Activated CD4-positive, alpha-beta T cell treated with anti-CD3 and anti-CD28 coated beads for 24 hours (primary cell): ENCODE measurements around the gene SEC16A.

Experiments
- DNase-seq, 2 donors: peaks; one replicate each; pipeline ENCODE4 v3.0.0-alpha.2; 2020; ENCODE audit warnings: low read depth in 2 of 2

SEC16A gene

DNA sequence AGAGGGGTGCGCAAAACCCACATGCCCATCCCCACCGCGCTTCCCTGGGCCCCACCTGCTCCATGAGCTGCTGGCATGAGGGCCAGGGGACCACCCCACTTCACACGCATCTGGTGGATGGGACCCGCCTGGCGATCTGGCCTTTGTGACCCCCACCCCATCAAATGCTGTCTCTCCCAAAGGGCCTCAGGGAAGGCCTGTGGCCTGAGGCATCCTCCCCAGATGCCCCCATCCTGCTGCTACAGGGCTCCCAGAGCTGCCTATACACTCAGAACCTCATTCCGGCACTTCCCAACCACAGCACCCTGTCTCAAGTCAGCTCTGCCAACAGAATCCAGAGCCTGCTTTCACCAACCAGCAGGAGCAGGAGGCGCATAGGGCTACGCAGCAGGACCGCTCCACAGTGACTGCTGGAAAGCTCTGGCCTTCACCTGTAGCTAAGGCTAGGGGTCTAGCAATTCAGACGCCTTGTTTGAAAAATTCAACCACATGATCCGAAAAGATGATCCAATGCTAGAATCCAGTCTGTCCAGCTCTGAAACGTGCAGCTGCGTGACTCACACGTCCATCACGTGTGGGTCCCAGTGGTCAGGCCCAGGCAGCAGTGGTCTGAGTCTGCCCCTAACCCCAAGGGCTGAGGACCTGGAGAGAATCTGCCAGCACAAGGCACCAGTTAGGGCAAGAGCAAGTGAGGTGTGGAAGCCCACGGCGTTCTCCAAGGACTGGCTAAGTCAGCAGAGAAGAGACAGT is 81.5 kb downstream of the SEC16A start:
- DNase-seq: no peak

DNA sequence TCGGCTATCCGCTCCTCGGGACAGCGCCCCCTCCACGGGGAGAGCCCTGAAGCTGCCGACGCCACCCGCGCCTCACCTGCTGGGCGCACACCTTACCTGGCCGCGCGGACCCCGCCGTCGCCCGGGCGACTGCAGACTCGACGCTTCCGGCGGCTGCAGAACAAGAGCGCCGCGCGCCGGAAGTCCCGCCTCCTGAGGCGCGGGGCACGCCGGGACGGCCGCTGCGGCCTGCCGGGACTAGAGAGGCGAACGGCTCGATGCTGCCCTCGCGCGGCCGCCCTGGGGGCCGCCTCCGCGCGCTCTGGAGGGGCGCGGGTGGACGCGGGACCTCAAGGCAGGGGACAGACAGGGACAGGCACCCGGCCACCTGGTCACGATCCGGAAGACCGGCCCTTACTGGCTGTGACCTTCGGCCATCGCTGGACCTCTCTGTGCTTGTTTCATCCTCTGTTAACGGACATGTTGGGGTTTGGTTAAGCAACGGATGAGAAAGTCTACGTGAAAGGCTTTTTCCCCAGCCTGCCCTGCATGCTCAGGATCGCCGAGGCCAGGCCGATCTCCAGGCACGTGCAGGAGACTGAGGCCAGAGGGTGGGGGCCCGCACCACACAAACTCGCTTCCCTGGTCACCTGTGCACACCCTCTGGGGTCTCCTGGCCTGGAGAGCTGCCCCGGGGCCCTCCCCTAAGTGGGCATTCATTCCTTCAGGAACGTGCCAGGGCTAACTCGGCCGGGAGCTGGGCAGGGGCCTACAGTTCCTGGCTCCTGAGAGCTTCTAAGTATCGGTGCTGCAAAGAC is 82.6 kb downstream of the SEC16A start, which contains the start of gene SNAPC4:
SNAPC4 (minus strand) TSS at position 133 of the 797 bp plus-strand sequence. CDS start 1,742 bp downstream, outside the sequence.
- peak; percentile 81 to 82 for DNase-seq

DNA sequence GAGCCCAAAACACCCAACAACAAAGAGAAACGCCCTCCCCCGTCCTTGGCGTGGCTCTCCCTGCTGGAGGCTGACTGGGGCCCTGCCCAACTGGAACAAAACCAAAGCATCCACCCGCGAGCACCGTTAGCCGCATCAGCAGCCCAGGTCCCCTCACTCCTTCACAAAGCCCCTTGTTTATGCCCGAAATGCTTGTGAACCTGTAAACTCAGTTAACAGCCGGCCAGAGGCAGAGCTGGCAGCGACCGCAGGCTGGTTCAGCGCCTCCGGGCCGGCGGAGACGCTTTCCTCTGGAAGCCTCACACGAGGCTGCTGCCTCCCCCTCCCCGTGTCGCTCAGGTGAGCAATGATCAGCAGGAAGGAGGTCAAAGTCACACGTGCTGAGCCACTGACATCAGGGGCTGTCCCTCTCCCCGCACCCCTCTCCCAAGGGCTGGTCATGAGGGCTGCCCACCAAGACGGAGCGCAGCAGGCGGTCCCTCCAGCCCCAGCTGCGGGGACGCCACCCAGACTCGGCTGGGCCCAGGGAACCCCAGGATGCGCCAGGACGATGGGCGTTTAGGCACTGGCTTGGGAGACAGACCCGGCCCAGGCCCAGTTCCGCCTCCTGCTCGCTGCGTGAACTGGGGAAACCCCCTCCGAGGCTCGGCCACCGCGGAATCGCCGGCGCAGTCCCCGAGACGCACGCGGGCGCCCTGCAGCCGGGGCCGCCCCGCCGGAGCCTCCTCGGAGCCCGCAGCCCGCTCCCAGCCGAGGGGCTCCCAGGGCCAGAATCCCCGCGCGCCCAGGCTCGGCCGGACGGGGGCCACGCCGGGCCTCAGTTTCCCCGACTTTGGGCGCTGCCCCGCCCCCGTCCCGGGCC is 83.4 kb downstream of the SEC16A start:
- no peak for DNase-seq

DNA sequence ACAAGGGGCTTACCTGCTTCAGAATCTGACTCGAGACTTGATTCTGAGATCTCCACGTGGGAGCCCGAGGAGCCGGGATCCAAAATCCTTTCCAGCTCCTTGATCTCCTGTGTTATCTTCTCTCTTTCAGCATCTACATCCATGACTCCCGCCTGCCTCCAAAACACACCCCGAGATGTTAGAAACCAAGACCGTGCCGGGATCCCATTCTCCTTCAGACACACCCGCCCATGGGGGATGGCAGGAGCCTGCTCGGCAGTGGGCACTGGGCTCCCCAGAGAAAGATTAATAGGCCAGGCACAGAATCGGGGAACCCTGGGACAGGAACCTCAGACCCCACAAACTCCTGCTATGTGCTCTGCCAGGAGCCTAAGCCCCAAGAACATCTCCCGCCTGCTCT is 84.6 kb downstream of the SEC16A start:
- no peak for DNase-seq

DNA sequence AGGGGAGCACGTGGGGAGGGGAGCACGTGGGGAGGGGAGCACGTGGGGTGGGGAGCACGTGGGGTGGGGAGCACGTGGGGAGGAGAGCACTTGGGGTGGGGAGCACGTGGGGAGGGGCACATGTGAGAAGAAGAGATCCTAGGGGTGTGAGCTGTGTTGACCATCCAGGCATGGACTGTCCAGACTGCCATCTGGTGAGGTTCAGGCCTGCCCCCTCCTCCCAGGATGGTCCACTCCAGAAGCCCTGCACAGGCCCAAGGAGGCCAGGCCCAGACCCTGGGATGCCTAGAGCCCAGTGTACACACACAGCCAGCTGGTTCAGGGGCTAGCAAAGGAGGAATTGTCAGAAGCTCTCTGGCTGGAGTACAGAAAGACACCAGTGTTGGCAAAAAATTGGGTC is 85.2 kb downstream of the SEC16A start:
- no peak for DNase-seq

DNA sequence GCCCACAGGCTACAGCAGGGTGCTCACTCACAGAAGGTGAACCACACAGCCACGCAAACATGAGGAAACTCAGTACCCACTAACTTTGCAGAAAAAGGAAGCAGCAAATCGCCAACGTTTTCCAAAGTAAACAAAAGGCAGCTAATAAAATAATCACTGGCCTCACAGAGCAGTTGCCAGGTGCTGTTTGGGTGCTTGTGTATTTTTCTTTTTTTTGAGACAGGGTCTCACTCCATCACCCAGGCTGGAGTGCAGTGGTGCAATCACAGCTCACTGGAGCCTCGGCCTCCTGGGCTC is 86.7 kb downstream of the SEC16A start:
- DNase-seq: no peak

DNA sequence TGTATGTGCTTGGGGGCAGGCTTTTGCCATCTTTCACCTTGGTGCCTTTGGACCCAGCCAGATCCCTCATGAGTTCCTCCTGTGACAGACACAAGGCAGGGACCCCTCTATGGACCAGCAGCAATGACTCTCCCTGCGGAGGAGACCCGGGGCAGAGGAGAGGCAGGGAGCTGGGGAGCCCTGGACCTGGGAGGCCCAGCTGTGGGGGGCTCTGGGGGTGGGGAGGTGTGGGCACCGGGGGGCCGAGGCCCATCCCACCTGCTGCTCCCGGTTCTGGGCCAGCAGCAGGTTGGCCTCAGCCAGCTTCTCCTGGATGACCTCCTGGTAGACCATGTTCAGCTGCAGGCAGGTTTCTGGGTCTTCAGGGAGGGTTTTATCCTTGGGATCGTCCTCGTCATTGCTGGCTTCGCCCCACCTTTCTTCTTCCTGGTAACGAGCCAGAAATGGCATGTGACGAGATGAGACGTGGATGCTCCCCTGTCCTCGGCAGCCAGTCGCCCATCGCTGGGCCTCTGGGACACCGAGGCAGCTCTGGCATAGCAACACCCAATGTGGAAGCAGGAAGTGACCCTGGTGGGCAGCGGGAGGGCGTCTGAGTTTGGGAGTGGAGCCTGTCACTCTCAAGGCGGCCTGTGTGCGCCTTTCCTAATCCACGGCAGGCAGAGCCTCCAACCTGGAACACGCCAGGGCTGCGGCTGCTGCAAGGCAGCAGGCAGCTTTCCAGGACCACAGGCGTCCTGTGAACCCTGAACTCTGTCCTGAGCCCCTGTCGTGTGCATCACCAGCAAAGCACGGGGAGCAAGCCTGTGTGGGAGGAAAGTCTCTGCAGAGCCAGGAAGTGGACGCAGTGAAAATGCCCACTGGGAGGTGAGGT is 87.3 kb downstream of the SEC16A start:
- no peak for DNase-seq

DNA sequence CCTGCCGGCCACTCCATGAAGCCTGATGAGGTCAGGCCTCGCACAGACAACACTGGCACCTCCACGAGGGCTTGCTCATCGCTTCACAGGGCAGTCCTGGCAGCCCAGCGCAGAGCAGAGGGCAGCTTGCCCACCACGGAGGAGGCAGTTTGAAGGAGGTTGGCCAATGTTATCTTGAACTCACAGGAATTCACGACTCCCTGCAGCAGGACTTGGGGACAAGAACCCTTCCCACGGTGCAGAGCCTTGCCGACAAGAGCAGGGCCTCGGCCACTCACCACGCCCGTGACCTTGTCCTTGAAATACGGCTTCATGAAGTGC is 87.9 kb downstream of the SEC16A start:
- no peak for DNase-seq

DNA sequence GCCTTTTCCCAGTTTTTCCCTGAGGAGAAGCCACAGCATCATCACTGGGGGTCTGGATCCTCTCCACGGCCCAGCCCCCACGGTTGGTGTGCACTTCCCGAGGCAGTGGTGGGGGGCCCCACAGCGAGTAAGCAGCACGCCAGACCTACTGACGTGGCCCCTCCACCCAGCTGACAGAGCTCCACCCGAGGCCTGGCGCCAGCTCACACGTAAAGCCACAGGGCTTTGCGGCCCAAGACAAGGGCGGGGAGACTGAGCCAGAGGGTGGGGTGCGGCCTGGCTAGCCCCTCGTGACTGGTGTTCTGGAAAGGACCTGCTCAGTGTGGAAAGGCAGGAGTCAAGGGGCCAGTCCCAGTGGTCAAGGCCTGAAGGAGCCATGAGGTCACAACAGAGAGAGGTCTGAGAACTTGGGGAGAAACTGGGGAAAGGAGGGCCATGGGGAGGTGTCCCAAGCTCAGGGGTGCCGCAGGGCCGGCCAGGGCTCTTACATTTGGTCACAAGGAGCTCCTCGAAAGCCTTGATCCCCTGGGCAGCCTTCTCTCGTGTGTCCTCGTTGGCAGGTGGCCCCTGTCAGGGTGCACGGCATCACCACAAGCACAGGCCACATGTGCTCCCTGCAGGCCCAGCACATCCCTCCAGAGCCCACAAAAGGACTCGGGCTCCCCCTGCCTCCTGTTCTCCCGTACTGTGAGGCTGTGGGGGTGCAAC is 88.4 kb downstream of the SEC16A start:
- no peak for DNase-seq

DNA sequence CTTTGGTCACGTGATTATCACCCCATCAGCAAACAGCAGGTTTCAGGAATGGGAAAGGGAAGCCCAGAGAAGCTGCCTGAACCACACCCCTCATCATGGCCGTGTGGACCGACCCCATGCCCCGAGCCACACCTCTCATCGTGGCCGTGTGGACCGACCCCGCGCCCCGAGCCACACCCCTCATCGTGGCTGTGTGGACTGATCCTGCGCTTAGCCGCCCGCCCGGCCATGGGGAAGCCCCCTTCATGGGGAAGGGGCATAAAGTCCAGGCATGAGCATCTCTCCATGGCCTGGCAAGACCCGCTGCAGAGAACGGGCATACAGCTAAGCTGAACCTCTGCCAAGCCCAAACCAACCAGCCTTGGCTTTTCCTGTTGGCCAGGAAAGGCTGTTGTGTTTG is 89.3 kb downstream of the SEC16A start:
- no peak for DNase-seq

DNA sequence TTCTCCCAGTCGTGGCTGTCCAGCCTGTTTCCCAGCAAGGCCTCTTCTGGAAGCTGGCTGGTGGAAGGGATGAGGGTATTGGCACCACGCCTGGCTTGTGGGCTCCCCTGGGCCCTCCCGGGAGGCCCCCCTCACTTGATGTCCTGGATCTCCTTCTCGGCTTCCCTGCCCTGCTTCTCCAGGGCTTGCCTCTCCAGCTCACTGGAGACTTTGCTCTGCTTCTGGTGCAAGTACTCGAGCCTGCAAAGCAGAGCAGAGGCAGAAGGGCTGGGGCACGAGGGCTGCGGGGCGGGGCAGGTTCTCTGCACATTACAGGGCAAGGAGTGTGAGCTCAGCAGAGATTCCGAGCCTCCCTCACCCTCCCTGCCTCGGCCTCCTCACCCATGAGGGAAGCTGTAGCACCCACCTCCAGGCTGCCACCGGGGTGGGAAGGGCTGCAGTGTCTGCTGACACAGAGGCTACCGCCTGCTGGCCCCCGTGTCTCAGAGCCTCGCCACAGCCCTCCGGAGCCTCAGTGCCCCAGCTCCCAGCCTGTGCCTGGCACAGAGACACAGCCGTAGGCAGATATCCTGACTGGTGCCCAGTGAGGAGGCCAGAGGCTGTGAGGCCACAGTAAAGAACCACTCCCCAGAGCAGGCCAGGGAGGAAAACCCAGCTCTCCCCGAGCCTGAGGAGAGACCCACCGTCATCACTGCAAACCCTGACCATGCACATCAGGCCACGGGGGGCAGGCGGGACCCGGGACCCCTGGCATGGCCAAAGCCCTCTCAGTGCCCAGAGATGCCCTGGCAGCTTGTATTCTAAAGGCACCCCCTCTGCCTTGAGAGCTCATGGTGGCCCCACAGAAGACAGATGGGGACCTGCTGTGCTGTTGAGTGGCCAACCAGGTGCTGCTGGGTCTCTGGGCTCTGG is 90.0 kb downstream of the SEC16A start:
- DNase-seq: no peak

DNA sequence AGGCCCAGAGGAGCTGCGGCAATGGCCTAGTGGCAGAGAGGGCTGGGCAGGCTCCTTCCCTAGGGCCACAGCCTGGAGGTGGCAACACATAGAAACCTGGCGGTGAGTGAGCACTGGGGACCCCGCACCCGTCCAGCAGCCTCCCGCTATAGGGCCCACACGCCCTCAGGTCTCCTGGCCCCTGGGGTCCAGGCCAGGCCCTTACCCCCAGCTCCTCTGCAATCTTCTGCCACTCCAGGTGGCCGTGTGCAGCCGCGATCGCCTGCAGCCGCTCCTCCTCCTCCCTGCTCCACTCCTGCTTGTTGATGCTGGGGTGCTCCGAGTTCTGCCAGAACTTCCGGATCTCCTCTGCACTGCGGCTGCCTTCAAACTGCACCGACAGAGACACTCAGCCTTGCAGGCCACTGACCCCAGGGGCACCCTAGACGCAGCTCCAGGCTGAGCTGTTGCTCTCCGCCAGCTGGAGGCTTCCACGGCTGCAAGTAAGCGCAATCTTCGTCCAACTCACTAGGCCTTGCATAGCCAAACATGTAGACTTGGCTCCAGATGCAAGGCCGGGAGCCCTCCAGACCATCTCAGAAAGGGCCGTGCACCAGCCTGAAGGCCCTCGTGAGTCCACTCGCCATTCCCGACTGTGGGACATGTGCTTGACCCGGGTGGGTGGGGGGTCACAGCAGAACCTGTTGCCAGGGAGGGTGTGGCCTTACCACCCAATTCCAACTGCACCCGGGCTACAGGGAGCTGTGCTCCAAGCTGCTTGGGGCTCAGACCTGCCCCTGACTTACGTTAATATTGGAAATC is 90.9 kb downstream of the SEC16A start:
- DNase-seq: no peak
